ENCODE results near the gene CADM1.

Gene CADM1

DNA sequence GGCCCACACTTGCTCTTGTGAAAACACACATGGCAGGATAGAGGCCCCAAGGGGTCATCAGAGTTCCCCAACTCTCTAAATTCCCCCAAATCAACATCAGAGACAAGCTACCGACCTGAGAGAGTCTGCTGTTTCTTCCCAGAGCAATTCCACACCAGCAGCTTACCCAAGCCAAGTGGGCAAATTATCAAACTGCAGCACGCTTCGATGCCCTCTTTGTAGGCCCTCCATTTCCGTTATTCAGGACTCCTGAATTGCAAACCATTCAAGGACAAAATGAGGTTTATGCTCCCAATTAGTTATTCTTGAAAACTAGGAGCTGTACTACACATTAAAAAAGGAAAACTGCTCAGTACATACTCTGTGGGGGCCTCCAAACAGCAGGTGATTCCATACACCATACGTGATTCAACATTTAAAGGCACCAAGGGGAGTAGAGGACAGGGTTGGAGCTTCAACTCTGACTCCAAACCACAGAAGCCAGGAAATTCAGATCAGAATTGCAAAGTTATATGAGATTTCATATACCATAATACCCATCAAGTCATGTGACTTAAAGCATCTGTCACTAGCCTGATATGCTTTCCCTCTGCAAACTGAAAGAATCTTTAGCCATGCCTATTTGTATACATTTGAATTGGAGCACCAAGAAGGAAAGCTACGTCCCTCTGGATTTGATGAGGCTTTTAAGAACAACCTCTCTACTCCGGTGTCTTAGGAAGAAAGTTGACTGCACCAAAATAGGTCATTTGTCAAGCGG, 234.8 kb downstream of the CADM1 start:
- DNase-seq, result no peak

GRCh38 chr11:115267871-115268270, 236.3 kb downstream of the CADM1 start:
- DNase-seq, result no peak

GRCh38 chr11:115267238-115267781, 236.9 kb downstream of the CADM1 start:
- no peak for DNase-seq

DNA sequence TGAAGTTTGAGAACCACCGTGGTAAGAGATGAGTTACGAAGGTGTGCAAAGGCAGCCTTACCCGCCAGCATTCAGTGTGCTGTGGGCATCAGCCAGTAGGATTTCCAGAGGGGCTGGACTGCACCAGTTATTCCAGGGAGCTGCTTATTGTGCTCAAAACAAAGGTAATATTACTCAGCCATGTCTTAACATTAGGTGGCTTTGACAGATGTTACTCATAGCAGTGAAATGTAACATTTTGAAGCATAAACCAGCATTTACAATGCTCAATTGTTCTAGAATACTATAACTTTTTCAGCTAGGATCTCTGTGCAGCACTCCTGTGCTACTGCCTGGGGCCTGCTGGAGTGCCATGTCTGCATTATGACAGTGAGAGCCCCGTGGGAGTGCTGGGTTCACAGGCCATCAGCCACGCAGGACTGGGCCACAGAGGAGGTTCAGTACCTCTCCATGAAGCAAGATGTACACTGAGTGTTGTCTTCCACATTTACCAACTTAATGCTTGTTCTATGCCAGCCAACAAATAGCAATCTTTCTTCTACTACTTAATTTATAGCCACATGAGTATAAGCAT, 238.1 kb downstream of the CADM1 start:
- DNase-seq, result no peak

GRCh38 chr11:115263799-115264656, 240.2 kb downstream of the CADM1 start:
- no peak for DNase-seq

DNA sequence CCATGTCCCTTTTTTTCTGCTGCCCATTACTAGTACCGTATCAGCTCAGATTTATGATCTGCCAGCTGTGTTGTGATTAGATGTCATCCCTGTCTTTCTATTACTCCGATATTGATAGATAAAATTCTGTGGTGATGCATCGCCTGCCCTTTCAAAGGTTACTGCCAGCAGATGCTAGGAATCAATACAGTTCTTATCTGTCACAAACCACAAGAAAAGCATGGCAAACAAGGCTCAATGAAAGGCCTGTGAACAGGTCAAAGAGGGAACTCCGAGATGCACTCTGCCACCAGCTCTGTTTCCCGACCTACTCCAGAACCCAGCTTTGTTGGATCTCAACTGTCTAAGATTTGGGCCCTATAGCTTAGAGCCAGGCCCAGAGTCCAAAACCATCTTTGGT, 246.0 kb downstream of the CADM1 start:
- no peak for DNase-seq

DNA sequence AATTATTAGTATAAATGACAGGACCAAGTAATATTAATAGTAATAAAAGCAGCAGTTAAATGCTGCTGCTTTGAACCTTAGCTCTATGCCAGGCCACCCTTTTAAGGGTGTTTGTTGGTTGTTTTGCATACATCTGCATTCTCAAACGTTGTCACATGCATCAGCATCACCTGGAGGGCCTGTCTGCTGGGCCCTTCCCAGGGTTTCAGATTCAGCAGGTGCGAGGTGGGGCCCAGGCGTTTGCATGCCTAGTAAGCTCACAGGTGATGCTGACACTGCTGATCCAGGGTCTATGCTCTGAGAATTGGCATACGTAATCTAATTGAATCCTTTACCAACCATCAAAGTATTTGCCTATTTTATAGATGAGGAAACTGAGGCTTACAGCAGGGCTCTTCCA, 246.5 kb downstream of the CADM1 start:
- DNase-seq, result no peak

GRCh38 chr11:115257270-115257669, 246.9 kb downstream of the CADM1 start:
- DNase-seq, result no peak

- DNase-seq, result no peak
These were observed 247.6 kb downstream of the CADM1 start for GRCh38 chr11:115256397-115257197.

- DNase-seq, result no peak
These were observed 249.0 kb downstream of the CADM1 start for GRCh38 chr11:115255006-115255762.

DNA sequence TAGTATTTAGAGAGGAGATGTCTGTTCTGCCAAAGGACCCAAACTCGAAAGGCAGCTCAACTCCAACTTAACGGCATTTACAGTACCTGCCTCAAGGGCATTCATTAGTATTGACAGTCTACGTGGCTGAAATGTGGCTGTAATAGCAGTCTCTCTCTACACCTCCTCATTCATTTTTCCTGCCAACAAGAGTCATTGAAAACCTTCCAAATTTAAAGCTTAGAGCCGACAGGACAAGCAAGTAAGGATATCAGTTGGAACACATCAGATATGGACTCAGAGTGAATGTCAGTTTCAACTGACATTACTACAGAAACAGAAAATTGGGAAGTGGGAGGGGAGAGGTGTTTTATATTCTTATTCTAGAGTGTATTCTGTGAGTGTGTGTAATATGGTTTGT, 253.1 kb downstream of the CADM1 start:
- no peak for DNase-seq

- DNase-seq, result no peak
These were observed 255.1 kb downstream of the CADM1 start for GRCh38 chr11:115249061-115249578.

DNA sequence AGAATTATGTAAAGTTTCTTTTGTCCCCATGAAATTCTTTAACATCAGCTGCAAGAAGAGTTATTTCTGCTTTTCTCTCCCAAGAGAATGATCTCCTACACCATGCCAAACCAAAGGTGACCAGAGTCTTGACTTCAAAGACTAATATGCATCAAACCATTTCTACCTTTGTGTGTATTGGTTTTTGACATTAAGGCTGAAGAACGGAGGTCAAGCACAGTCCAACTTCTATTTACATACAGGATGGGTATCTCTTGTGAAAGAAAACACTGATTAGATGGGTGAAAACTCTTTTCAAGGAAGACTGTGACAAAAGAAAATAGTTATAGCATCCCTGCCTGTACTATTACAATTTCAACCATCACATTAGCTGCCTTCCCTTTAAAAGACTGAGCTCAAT, 256.3 kb downstream of the CADM1 start:
- no peak for DNase-seq

- DNase-seq, result no peak
These were observed 256.9 kb downstream of the CADM1 start for GRCh38 chr11:115247361-115247760.

GRCh38 chr11:115244758-115245157, 259.5 kb downstream of the CADM1 start:
- DNase-seq, result no peak

DNA sequence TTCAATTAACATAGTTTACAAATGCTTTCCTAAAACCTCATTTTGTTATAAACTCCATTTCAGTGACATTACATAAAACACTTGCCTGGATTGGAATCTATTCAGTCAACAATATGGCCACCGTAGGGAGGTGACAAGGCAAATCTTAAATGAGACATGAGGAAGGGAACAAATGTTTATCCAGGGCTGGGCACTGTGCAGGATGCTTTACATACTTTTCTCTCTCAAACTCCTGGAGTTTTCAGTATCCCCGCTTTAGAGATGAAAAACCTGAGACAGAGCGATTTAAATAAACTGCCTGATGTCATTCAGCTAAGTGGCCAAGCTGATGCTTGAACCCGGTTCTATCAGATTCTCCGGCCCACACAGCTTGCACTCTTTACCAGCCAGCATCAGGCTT, 259.9 kb downstream of the CADM1 start:
- DNase-seq, result no peak

DNA sequence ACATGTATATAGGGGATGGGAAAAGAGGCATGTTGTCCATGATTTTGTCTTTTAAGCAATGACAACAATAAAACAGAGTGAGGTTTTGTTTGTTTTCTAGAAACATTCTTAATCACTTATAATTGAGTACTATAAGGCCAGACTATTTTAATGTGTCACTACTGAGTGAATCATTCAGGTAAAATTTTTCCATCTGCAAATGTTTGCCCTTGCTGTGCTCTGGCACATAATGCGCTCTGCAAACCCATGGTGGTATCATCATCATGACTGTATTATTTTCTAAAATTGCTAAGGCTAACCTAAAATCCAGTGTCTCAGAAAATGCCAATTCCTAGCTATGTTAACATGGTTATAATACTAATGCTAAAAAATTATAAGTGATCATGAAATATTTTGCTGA, 261.2 kb downstream of the CADM1 start:
- no peak for DNase-seq

DNA sequence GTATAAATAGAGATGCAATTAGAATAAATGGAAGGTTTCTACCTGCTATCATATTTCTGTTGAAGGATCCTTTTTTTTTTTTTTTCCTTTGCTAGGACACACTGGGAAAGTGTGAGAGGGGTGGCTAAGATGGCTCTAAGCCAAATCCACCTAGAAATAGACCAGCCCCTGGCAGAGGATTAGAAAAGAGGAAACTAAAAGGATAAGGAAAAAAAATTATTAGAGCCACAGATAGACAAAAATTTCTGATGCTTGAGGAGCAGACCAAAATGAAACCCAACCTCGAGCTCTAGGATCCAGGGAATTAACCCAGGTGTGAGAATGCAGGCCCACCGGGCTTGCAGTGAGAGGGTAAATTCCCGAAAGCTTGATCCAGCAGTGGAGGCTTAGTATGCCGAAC, 262.3 kb downstream of the CADM1 start:
- peak; percentile 72 for DNase-seq

- no peak for DNase-seq
These were observed 265.4 kb downstream of the CADM1 start for GRCh38 chr11:115238791-115239190.

DNA sequence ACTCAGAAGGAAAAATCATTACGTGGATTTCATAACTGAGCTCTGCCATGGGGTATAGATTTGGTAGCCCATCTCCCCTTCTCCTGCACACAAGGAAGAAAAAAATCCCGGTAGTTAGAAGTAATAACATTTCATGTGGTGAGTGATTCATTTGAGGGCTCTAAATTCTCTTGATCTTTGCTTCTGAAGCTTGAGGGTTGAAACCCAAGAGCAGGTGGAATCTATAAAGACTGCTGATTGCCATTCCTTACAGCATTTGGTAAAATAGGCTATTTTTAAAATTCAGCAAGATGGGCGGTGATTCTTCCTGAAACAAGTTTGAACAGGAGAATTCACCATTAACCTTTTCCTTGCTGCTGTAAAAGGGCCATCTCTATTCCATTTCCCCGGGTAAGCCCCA, 266.1 kb downstream of the CADM1 start:
- DNase-seq, result no peak

DNA sequence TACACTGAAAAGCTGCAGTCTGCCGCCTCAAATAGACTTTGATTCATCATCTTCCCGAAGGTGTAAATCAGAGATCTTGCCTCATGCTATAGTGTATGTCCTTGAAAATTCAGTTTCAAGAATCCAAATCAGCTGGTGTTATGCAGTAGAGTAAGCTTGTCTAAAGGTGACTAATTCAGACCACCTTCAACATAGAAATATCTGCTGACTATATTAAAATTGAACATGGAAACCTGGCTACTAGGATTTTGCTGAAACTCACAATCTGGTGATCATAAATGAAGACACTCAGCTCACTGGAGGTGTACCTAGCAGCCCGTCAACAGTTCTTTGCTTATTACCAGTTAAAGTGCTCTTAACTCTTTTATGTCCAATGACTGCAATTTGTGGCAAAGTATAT, 266.6 kb downstream of the CADM1 start:
- DNase-seq, result no peak

DNA sequence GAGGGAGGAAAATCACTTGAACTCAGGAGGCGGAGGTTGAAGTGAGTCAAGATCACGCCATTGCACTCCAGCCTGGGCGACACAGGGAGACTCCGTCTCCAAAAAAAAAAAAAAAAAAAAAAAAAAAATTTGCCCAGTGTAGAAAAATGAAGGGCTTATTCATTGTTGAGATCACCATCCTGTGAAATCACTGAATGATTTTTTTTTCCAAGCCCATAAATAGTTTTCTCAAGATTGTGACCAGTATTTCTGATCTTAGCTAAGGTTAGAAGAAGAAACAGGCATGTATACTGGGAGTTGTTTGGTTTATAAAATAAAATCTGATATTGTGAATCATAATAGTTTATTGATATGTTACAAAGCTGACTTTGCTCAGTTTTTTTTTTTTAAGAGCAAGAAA, 269.4 kb downstream of the CADM1 start:
- no peak for DNase-seq
